IPS-NIHi11 (cell line): Measurements from ENCODE around the gene POLR1A.

Source experiments
- DNase-seq: peaks from one replicate; pipeline ENCODE4 v3.0.0; 2012; ENCODE audit warnings: mixed read lengths, low spot score

Gene POLR1A

DNA sequence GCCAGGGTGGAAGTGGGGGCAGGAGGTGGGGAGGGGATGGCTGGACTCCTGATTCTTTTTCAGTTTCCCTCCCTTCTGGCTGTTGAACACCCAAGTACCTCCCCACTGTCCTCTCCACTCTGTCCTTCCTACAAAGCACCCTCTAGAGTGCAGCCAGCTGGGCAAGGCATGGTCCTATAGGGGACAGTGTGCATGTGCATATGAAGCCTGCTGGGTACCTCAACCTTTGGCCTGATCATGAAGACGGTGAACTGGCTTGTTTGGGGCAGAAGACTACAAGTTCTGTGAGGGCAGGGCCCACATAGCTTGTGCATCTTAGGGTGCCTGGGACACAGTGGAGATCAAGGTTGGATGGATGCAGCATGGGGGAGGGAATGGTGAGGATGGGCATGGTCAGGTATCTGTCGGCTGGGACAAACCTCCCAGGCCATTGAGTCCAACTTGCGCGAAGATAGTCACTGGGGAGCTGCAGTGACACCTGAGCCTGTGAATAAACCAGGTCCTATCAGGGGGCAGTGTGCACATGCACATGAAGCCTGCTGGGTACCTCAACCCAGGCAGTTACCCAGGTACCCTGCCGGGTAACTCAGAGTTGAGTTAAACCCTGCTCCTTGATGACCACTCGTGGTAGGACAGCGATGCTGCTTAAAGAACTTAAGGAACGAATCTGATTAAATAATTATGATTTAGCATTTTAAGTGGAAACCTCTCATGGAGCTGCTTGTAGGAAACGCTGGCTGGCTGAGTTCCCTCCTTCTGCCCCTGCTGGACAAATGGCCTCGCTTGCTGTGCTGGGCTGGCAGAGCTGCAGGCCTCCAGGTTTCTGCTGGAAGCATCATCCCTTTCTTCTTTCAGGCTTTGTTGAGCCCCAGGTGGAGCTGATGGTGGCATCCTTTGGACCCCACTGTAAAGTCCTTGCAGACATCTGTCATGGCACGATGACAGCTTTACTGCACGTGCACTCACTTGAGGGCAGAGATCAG lies 84.0 kb downstream of the POLR1A start:
- DNase-seq: no peak

DNA sequence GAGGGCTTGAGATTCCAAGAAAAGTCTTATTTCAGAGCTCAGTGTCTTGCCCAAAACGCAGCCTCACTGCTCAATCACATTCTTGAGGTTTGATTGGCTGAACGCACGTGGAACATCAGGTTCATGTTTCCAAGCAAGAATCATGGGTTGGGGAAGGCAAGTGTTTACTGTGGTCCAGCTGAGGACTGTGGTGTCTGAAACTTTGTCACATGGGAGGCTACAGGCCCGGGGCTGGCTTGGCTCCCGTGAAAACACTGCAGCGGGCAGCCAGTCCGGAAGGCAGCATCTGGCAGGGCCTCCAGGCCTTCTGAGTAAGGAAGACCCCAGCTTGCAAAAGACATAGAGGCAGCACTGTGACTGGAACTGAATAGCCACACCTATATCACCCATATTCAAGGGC lies 84.7 kb downstream of the POLR1A start:
- DNase-seq: no peak

DNA sequence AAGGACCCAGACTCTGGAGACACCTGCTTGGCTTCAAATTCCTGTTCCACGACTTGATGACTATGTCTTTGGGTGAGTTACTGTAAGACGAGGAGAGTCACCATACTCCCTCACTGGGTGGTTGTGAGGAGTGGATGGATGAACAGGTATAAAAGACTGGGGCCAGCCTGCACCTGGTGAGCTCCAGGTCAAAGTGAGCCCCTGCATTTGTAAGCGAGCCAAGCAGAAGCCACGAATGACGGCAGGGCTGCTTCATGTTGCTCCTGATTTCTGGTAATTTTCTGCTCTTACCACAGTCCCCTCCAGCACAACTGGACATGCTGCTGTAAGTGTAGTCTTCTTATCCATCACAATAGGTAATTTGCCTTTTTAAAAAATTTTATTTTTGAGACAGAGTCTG lies 86.6 kb downstream of the POLR1A start:
- no peak for DNase-seq

DNA sequence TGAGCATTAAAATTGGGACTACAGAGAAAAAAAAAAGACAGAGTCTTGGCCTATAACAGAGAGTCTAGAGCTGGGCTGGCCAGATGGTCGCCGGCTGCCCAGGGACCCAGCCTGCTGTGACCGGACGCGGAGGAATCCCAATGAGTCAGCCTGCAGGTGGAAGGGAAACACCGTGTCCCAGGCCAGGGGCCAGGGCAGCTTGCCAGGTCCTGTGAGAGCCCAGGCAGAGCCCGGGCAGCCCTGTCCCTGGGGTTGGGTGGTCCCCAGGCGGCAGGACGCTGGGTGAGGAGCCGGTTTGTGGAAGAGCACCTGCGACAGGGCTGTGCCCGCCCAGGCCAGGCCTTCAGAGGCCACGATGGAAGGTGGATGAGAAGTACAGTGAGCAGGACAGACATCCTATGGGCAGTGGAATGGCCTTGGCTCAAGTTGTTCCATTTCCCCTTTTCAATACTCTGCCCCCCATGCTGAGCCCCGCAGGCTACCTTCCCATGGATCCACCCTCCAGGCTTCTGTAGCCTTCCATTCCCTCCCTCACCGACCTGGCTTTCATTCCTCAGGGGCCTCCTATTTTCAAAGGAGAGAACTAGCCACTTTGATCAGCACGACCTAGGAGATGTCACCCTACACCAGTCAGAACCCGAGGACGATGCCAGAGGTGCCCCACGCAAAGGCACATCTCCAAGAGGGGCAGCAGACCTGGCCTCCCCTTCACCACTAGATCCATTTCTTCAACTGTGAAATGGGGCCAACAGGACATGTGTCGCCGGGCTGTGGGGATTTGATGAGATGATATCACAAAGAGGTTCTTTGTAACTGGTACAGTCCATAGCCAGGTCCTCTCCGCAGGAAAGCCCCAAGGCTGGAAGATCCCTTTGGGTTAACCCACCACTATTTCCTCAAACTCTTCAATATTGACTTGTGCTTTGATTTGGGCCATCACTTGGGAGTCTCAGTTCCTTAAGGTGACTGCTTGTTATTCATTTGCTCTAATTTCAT lies 87.5 kb downstream of the POLR1A start:
- DNase-seq: peak; percentile 54

DNA sequence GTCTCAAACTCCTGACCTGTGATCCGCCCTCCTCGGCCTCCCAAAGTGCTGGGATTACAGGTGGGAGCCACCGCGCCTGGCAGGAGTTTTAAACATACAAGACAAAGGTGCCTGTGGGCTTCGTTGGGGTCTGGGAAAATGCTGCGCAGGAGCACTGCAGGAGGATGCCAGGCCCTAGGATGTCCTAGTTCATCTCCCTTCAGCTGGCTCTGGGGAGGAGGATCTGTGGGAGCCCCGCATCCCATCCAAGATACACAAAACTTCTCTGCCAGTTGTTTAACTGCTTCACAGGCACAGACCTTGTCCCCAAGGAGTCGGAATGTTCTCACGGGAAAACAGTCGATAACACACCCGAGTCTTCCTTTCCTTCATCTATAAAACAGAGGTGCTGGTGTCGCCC lies 89.1 kb downstream of the POLR1A start:
- DNase-seq: no peak

DNA sequence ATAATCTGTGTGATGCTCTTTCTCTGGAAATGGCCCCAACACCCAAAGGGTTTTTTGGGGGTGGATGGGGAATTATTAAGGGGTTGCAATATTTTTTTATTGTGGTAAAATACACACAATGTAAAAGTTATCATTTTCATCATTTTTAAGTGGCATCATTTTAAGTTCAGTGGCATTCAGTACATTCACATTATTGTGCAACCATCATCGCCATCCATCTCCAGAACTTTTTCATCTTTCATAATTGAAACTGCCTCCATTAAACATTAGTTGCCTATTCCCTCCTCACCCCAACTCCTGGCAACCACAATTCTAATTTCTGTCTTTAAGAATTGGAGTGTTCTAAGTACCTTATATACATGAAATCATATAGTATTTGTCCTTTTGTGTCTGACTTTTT lies 90.0 kb downstream of the POLR1A start:
- DNase-seq: no peak

DNA sequence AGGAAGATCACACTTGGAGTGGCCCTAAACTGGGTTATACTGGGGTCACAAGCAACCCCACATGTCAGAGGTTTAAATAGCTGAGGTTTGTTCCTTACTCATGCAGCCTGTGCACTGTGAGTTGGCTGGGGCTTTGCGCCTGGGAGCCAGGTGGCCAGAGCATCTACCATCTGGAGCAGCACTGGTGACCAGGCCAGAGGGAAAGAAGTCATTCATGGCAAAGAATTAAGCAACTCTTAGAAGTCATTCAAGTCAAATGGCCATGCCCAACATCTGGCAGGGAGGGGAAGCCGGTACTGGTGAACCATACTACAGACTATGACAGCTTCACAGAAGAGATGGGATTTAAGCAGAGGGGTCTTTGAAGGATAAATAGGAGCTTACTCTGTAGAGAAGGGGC lies 90.7 kb downstream of the POLR1A start:
- DNase-seq: no peak

DNA sequence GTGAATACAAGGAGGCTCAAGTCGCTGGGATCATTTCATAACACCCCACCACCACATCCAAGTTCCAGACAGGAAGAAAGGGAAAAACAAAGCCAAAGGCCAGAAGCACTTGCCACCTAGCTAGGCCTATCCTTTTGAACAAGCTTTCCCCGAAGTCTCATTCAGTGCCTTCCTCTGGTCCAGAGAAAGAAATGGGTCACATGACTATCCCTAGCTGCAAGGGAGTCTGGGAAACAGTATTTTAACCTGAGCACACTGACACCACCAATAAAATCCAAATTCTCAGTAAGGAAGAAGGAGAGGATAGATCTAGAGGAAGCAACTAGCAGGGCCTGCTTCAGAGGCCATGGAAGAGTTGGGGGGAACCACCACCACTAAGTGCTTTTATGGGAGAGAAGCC lies 91.2 kb downstream of the POLR1A start:
- no peak for DNase-seq

DNA sequence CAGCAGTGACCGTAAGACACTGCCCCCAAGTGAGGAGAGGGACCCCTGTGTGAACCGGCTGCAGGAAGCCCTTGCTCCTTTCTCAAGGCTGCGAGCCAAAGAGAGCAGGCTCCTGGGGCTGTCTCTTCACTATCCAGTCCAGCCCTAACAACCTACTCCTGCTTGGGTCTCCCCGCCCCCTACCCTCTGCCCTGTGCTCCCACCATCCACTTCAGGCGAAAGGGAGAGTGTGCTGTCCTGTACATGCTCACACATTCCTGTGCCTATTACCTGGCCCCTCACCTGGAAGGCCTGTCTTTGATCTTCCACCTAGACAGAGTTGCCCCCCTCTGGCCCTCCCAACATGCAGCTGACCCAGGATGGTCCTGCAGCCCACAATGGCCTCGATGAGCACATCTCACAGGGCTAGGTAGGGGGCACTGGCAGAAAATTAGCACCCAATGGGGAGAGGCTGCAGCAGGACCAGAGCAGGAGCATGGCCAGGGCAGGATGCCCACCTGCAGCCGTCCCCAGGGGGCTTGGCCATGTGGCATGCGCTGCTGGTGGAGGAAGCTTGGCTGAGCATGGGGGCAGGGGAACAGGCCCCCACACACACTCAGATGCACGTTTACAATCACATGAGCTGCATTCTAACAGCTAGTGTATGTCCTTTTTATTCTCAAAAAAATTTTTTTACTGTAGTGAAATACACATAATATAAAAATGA lies 93.5 kb downstream of the POLR1A start:
- no peak for DNase-seq

DNA sequence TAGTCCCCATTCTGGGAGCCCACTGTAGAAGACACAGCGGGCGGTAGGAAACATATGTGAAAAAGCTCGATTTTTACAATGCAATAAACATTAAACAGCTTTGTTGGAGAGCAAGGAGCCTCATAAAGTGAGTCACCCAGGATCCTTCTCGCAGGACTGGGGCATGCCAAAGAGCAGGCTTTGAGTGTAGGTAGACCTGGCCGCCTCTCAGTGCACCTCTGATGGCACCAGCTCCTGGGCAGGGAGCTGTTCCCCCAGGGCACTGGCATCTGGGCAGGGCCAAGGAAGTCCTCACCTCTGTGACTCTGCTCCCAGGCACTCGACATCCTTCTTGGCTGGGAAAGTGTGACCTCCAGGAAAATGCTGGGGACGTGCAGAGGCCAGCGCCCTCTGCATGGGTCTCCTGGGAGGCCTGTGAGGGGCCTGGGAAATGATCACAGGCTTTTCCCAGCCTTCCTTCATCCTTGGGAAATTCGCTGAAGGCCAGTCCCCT lies 94.2 kb downstream of the POLR1A start:
- DNase-seq: no peak

DNA sequence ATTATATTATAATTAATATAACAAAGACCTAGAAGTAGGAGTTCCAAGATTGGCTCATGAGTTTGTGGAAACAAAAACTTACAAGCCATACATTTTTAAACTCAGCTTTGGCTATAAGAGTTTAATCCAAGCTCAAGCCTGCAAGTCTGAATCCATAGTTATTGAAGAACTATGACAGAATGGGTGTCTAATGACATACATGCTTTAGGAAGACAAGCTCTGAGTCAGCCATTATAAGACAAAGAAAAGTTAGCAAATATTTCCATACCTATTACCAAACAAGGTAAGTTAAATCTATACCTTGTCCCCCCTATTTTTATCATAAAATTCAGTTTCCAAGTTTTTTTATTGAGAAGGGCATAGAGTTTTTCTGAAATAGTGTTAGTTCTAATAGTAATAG lies 95.6 kb downstream of the POLR1A start:
- DNase-seq: no peak

DNA sequence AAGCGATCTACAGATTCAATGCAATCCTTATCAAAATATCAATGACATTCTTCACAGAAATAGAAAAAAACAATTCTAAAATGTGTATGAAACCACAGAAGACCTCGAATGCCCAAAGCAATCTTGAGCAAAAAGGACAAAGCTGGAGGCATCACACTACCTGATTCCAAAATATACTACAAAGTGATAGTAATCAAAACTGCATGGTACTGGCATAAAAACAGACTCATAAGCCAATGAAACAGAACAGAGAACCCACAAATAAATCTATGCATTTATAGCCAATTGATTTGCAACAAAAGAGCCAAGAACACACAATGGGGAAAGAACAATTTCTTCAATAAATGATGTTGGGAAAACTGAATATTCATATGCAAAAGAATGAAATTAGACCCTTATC lies 99.2 kb downstream of the POLR1A start:
- no peak for DNase-seq

DNA sequence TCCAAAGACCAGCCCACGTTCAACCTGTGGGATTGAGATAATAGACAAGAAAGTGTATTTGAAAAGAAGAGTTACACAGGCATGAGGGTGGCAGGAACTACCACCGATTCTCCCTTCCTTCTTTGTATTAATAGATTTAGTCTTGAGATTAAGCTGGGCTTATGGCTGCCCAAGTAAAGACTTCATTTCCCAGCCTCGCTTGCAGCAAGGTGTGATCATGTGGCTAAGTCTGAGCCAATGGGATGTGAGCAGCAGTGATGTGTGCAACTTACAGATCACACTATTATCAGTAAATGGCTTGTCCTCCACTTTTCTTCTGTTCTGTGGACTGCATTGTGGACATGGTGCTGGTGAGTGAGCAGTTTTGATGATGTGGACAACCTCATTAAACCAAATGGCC lies 101.7 kb downstream of the POLR1A start:
- no peak for DNase-seq

DNA sequence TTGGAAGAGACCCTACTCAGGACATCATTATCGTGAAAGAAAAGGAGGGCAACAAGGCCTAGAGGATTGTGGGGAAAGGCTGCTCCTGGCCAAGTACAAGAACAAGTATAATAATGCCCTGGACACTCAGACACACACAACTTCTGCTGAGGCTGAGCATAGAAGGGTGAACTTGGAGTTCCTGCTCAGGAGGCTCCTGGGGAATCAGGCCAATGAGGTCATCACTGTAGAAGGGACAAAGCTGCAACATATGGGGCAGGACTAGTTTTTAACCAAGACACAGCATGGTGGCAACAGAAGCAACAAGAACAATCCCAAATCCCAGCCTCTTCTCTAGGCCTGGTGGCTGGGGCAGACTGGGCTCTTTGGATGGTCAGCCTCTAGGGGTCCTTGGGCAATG lies 102.6 kb downstream of the POLR1A start:
- no peak for DNase-seq

DNA sequence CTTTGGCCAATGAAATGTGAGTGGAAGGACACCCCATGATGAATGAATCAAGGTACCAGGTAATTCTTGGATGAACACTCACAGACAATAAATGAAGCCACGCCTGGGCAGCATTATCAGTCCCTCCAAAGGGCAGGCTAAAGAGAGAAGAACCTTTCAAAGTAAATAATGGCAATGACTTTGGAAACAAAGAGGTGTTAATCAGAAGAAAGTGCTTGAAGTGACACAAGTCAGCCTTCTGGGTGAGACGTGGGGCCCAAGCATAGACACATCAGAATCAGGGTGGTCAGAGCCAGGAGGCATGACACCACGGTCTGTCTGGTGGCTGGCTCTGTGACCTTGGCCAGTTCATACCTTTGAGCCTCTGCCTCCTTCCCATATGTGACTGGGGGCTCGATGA lies 103.3 kb downstream of the POLR1A start:
- DNase-seq: no peak

DNA sequence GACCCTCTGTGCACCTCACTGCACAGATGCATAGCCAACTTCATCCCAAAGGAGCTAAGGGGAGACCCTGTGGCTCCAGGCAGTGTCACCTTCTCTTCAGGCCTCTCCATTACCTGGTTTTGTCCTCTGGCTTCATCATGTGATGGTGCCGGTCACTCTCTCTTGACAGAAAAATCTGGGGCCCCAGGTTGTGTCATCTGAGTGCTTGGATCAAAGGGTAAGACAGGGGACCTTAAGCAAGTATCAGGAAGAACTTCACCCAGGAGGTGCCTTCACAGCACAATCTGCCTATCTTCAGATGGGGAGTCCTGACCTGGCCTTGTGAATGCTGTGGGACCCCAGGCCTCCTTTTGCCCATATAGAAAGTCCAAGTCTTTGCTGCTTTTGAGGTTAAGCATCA lies 104.4 kb downstream of the POLR1A start:
- DNase-seq: no peak

DNA sequence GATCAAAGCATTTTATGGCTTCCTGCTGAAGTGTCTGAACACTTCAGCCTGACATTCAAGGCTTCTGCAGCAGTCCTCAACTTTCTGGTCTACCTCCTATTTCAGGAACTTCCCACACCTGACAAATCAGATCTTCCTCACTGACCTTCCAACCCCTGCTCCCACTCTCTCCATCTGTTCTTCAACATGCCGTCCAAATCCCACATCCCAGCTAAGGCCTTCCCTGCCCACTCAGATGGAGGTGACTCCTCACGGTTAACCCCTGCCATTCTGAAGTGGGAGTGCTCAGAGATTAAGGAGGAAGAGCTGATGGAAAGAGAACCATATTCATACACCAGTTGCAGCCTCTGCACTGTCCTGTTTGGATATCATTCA lies 104.8 kb downstream of the POLR1A start:
- DNase-seq: no peak

DNA sequence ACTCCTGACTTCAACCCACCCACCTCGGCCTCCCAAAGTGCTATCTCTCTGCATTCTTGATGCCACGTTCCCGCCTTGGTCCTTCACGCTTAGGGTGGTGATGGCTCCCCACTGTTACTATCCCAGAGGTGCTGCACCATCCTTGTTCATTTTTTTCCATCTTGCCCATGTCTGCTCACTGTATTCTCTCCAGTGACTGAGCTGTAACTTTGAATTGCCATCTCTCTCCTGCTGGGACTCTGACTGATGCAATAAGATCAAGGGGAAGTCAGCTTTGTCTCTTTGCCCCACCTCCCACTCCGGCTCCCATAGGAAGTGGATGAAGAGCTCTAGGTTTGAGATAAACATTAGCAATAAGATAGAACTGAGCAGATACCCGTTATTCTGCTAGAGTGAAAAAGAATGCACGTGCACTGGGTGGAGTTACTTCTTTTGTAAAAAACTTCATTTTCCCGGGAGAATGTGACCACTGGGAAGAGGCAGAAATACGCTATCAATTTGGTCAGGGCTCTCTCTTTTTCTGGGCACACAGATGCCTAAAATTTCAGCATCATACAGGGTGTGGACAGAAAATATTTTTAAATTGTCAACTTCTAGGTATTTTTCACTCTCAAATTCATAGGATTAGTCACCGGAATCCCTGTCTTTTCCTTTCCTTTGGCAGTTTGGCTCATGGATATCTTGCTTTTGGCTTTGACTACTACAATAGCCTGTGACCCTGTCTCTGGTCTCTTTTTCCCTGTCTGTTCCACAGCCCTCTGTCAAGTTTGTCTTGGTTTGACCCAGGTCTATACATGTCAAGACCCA lies 105.4 kb downstream of the POLR1A start:
- no peak for DNase-seq

DNA sequence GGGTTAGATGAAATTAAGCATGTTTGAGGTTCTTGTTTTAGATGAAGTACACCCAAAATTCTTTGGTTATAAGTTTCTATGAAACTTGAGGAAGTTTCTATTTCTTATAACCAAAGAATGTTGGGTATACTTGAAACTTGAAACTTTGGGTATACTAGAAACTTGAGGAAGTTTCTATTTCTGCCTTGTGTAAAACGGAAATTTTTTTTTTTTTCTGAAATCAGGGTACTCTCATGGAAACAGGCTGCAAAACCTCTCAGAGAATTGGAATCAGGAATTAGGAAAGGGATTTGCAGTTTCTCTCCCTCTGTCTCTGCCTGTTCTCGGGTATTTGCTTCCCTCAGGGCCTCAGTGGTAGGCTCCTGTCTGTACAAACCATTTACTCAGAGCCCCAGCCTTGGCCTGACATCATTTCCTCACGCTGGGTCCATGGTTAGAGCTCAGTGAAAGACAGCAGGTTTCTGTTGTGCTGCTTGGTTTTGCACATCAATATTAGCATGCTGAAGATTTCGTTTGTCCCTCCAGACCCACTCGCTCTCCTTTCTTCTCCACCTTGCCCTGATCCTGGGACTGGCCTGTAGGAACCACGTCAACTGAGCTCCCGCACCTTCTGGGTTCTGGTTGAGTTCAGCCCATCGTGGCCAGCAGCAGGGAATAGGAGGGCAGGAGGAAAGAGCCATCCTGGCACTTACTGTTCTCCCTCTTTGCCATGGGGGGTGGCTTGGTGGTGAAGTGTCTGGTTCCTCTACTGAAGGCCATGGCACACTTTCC lies 106.4 kb downstream of the POLR1A start:
- no peak for DNase-seq
